ENCODE data around the gene RASAL2.

DNA sequence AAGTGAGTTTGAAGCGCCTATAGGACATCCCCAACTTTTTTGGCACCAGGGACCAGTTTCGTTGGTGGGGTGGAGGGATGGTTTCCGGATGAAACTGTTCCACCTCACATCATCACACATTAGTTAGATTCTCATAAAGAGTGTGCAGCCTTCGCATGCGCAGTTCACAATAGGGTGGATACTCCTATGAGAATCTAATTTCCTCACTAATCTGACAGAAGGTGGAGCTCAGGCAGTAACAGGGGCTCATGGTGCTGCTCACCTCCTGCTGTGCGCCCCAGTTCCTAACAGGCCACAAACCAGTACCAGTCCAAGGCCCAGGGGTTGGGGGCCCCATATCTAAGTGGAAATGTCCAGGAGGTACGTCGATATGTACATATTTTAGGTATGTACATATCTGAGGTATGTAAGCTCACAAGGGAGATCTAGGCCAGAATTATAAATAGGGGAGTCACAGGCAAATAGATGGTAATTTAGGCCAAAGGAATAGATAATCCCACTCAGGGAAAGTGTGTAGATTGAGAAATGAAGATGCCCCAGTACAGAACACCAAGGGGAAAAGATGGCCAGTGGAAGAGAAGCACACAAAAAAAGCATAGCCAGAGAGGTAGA is 27.5 kb upstream of the RASAL2 start:
- no peak for TF ChIP-seq POLR2A (IDR thresholded peaks at IDR 0.05; ENCODE audit: low read length)
- TF ChIP-seq GATA1 (IDR thresholded peaks at IDR 0.05; ENCODE audit: low read depth, low read length): no peak

Data from erythroblast (primary cell).